AG04449 (cell line): ENCODE data around the gene KCNV2.

Experiments used
- CTCF ChIA-PET: fragments of 350-600 bp; formaldehyde crosslinking; extraction: SDS; loops from one replicate; lab custom pipeline; 2021; ENCODE audit warnings: antibody characterized with exemption; lab: Yijun Ruan, JAX
- POLR2A ChIA-PET: fragments of 400-600, 350-600 bp; formaldehyde crosslinking; extraction: SDS; loops from one replicate; lab custom pipeline; 2020; ENCODE audit warnings: antibody characterized with exemption, inconsistent platforms; lab: Yijun Ruan, JAX
- DNase-seq: peaks from one replicate; pipeline ENCODE4 v3.0.0-alpha.2; 2010; ENCODE audit warnings: low read depth, low spot score
- H3K4me3 ChIP-seq: 2 replicates; pipeline ENCODE4 v1.5.1; 2011; ENCODE audit warnings: low read depth, mild to moderate bottlenecking, control low read depth, low read length
- CTCF ChIP-seq: IDR thresholded peaks from one replicate; pipeline ENCODE4 v1.5.1; 2011; ENCODE audit warnings: mild to moderate bottlenecking, moderate library complexity, low read length, control low read depth, inconsistent platforms; ENCODE audit not compliant: insufficient read depth; ENCODE audit errors: missing control alignments

The KCNV2 gene

DNA sequence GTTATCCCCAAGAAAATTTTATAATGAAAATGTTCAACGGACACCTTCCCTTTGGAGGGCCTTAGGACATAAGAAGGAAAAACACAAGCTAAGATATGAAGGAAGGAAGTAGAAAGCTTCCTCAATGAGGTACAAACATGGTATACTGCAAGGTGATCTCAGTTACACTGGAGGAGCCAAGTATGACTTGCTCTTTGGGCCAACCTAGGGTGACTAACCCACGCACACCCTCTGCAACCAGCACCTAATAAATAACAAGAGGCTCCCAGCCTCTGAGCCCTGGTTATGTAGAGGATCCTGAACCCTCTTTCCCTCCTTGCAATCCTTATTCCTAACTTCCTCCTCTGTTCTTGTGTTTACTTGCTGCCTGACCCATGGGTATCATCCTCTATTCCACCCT is 38.3 kb upstream of the KCNV2 start:
- no peak overlapping the region for H3K4me3 ChIP-seq
- DNase-seq: no peak
- TF ChIP-seq CTCF: no peak
- ChIA-PET POLR2A (no interaction called here), CTCF (no interaction called here)

GRCh38 chr9:2681981-2682380 is 35.3 kb upstream of the KCNV2 start:
- TF ChIP-seq CTCF: no peak
- H3K4me3 ChIP-seq: no peak overlapping the region
- CTCF ChIA-PET: no interaction called here
- DNase-seq: no peak
- POLR2A ChIA-PET: no interaction called here

DNA sequence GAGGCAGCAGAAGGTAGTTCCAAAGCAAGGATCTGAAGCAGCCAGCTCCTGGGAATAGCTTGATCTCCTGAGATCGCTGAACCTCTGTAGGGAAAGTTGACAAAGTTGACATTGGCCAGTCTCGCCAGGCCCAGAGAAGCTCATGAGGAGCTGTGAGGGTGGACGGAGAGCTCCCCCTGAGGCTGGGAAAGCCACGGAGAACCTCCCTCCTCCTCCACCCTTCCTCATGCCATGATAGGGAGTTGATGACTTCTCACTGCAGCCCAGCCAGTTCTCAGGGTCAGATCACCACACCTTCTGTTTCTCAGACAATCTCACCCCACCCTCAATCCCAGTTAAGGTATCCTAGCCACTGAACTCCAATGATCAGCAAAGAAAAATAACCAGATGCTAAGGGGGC is 30.4 kb upstream of the KCNV2 start:
- CTCF ChIA-PET: no interaction called here
- no peak for TF ChIP-seq CTCF
- POLR2A ChIA-PET: no interaction called here
- DNase-seq: no peak
- no peak overlapping the region for H3K4me3 ChIP-seq

GRCh38 chr9:2688636-2689035 is 28.7 kb upstream of the KCNV2 start:
- POLR2A ChIA-PET: no interaction called here
- H3K4me3 ChIP-seq: no peak overlapping the region
- CTCF ChIA-PET: no interaction called here
- TF ChIP-seq CTCF: no peak
- DNase-seq: no peak

GRCh38 chr9:2691212-2691611 is 26.1 kb upstream of the KCNV2 start:
- no peak for DNase-seq
- TF ChIP-seq CTCF: no peak
- ChIA-PET CTCF (no interaction called here), POLR2A (no interaction called here)
- H3K4me3 ChIP-seq: no peak overlapping the region

DNA sequence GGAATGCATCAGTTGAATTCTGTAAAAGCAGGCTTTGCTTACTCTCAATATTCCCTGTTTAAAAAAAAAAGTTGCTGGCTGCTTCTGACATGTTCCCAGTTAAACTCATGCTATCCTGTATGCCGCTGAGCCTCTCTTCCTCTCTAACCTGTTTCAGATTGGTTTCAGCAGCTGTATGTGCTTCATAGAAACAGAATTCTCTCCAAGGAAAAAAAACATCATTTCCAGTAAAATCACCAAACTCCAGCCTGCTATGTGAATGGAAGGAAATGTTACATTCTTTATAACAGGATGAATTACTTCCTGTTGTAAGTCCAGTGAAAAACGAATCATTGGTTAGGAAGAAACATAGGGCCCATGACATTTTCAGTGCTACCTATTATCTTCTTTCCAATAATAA is 25.7 kb upstream of the KCNV2 start:
- TF ChIP-seq CTCF: no peak
- DNase-seq: no peak
- no peak overlapping the region for H3K4me3 ChIP-seq
- CTCF ChIA-PET: no interaction called here
- POLR2A ChIA-PET: no interaction called here
